ENCODE results near the gene DHX8. TPM values are rescaled to one million over a fixed set of nuclear protein-coding genes. Genes with fewer than 3 reads are reported as not detected.

DHX8 gene
- total and polyA plus RNA-seq, 10 of the 15 experiments (the other 5 are each of a cell fraction or from before 2014, with no cell fraction given), result 27.6 to 50.4 (median 35.7) TPM

GRCh38 chr17:43521389-43521788, 37.6 kb downstream of the DHX8 start (continued):
- no peak for TF ChIP-seq REST (IDR thresholded peaks at IDR 0.05; ENCODE audit: low read depth, low read length)
- TF ChIP-seq ZZZ3 (IDR thresholded peaks at IDR 0.05; ENCODE audit: control insufficient read depth, insufficient read length, low read depth), result no peak
- no peak for TF ChIP-seq E2F4 (IDR thresholded peaks at IDR 0.05; ENCODE audit: low read depth, low read length)
- no peak for TF ChIP-seq POLR2A (IDR thresholded peaks at IDR 0.05; ENCODE audit: low read depth, low read length)
- TF ChIP-seq POLR2AphosphoS2 (IDR thresholded peaks at IDR 0.05; ENCODE audit: low read depth, low read length), result no peak
- TF ChIP-seq MAX (IDR thresholded peaks at IDR 0.05; ENCODE audit: low read depth, low read length), result no peak

GRCh38 chr17:43524945-43525575, 41.3 kb downstream of the DHX8 start:
- DNase-seq (ENCODE audit: low read depth, low spot score), result no peak
- H3K4me3 ChIP-seq, result no peak overlapping the region
- H3K9me3 ChIP-seq (replicated peaks; ENCODE audit: control insufficient read depth, insufficient read depth, low read length), result no peaks in the 10 kb centered on the region
- no peak overlapping the region for H3K4me2 ChIP-seq (ENCODE audit: control insufficient read depth, insufficient read depth)
- no peaks in the 10 kb centered on the region for H3K79me2 ChIP-seq (ENCODE audit: control insufficient read depth, insufficient read depth, low read length)
- no peaks in the 10 kb centered on the region for H3K4me1 ChIP-seq (ENCODE audit: control insufficient read depth, insufficient read depth, low read length)
- no peak for TF ChIP-seq KLF5 (IDR thresholded peaks at IDR 0.05; ENCODE audit: partially characterized antibody)
- TF ChIP-seq SMC3 (IDR thresholded peaks at IDR 0.05; ENCODE audit: borderline replicate concordance, low read length), result no peak
- no peak for TF ChIP-seq ZNF592 (IDR thresholded peaks at IDR 0.05)
- TF ChIP-seq ZNF384 (IDR thresholded peaks at IDR 0.05; ENCODE audit: borderline replicate concordance, low read depth, low read length), result no peak
- TF ChIP-seq FOS (IDR thresholded peaks at IDR 0.05; ENCODE audit: borderline replicate concordance, extremely low read depth, insufficient read length), result no peak
- intact Hi-C loops (cut with micrococcal nuclease; ENCODE audit: unreplicated experiment) (loop anchor here (5.0 kb wide), 1 partner anchor 52 kb away; no protein-coding TSS in a partner anchor), in situ Hi-C loops (cut with MboI) (no loop called here)
- SMC1A ChIA-PET (ENCODE audit: uncharacterized antibody, unreplicated experiment), result interaction anchor here (1.7 kb wide), 2 partner anchors 14 to 49 kb away, joined by 4 to 6 read pairs; no protein-coding TSS in a partner anchor
- CTCF ChIA-PET, result interaction anchor here (4.7 kb wide), 1 partner anchor 51 kb away, joined by 39 read pairs; no protein-coding TSS in a partner anchor
- H2AFZ ChIP-seq (ENCODE audit: control insufficient read depth, low read depth, low read length), result no peak overlapping the region
- no TSS peak for BruUV-seq (replicated peaks)
- 83% methylated on average over 8 of the region's 8 CpGs for WGBS (ENCODE audit: insufficient coverage, insufficient replicate concordance, low lambda C conversion rate, missing lambda C conversion rate)
- no peak overlapping the region for H3K9ac ChIP-seq (ENCODE audit: control insufficient read depth, insufficient read depth, low read length)
- peaks cover 29 to 36% of the 10 kb centered on the region in 2 experiments for H3K36me3 ChIP-seq (ENCODE audit: control insufficient read depth in 2 of 2, insufficient read depth in 2 of 2, low read length in 1 of 2)
- RAD21 ChIA-PET (ENCODE audit: unreplicated experiment), result no interaction called here
- FAIRE-seq, result no peak
- no peak overlapping the region for H3K27ac ChIP-seq (ENCODE audit: control insufficient read depth, insufficient read depth)
- no peaks in the 10 kb centered on the region for H4K20me1 ChIP-seq (ENCODE audit: control insufficient read depth, insufficient read depth)
- no peaks in the 10 kb centered on the region for H3K27me3 ChIP-seq (replicated peaks in 1 of 2; ENCODE audit: control insufficient read depth in 2 of 2, insufficient read depth in 2 of 2, low read length in 1 of 2)
- ATAC-seq, result no peak
- POLR2A ChIA-PET, result interaction anchor here (0.6 to 1.5 kb wide), 2 partner anchors 92 to 131 kb away, joined by 3 read pairs; no protein-coding TSS in a partner anchor
